GM12891 (cell line): Measurements from ENCODE around the gene LRP1B.

Source experiments
- POLR2A ChIP-seq: IDR thresholded peaks from 2 replicates; pipeline ENCODE4 v1.6.1; 2011; ENCODE audit warnings: low read depth, low read length, control low read depth
- POLR2AphosphoS5 ChIP-seq: IDR thresholded peaks from 2 replicates; pipeline ENCODE4 v1.6.1; 2011; ENCODE audit warnings: low read depth, low read length, control low read depth
- POU2F2 ChIP-seq: IDR thresholded peaks from 2 replicates; pipeline ENCODE4 v1.6.1; 2011; ENCODE audit warnings: low read depth, mild to moderate bottlenecking, control low read depth, low read length, moderate library complexity
- SPI1 ChIP-seq: IDR thresholded peaks from 2 replicates; pipeline ENCODE4 v1.6.1; 2011; ENCODE audit warnings: low read depth, low read length, control low read depth
- TAF1 ChIP-seq: IDR thresholded peaks from 2 replicates; pipeline ENCODE4 v1.6.1; 2011; ENCODE audit warnings: low read depth, low read length, control low read depth

DNA sequence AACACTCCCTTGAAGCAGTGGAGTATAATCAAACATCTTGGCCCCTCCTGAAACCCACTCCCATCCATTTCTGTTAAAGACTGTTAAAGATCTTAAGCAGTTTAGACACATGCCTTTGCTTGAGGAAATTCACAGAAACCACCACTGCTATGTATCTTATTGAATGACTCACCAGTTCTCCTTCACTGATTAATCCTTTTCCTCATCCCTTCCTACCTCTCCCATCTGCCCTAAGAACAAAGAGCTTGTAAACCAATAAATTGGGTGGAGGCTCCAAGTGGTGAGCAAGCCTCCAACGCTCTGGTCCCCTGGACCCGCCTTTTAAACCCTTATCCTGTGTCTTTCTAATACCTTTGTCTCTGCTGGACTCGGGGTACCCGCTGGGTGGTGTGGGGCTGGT is 746.1 kb downstream of the LRP1B start:
- TF ChIP-seq POLR2A: no peak
- TF ChIP-seq POLR2AphosphoS5: no peak
- no peak for TF ChIP-seq SPI1
- TF ChIP-seq TAF1: no peak
- TF ChIP-seq POU2F2: no peak
